T-helper 22 cell (primary cell): ENCODE data around the gene NHS.
"Not testable (repeated sequence)": the region's sequence is repeated elsewhere in the genome, so short reads cannot be mapped to it uniquely, and the experiment has no call there.

Experiments
- DNase-seq: peaks from one replicate; pipeline ENCODE4 v3.0.0-alpha.2; 2020; ENCODE audit warnings: low read depth

NHS gene

GRCh38 chrX:17405225-17405969, 30.4 kb downstream of the NHS start:
- DNase-seq, result no peak

- no peak for DNase-seq
Observed at GRCh38 chrX:17409566-17410290, 34.7 kb downstream of the NHS start.

GRCh38 chrX:17410651-17411050, 35.7 kb downstream of the NHS start:
- no peak for DNase-seq

- no peak for DNase-seq
Observed at GRCh38 chrX:17411205-17411604, 36.2 kb downstream of the NHS start.

- DNase-seq, result no peak
Observed at GRCh38 chrX:17412692-17413091, 37.7 kb downstream of the NHS start.

- no peak for DNase-seq
Observed at GRCh38 chrX:17413228-17413627, 38.2 kb downstream of the NHS start.

GRCh38 chrX:17414027-17414658, 39.1 kb downstream of the NHS start:
- no peak for DNase-seq

GRCh38 chrX:17414839-17415238, 39.8 kb downstream of the NHS start:
- no peak for DNase-seq

GRCh38 chrX:17415242-17415810, 40.3 kb downstream of the NHS start:
- DNase-seq, result no peak

GRCh38 chrX:17417372-17417771, 42.4 kb downstream of the NHS start:
- DNase-seq, result no peak

- no peak for DNase-seq
Observed at GRCh38 chrX:17425136-17425535, 50.1 kb downstream of the NHS start.

GRCh38 chrX:17425551-17425950, 50.6 kb downstream of the NHS start:
- no peak for DNase-seq

GRCh38 chrX:17431171-17431570, 56.2 kb downstream of the NHS start:
- no peak for DNase-seq

GRCh38 chrX:17432158-17432557, 57.2 kb downstream of the NHS start:
- no peak for DNase-seq

- DNase-seq, result no peak
Observed at GRCh38 chrX:17433965-17434364, 59.0 kb downstream of the NHS start.

- no peak for DNase-seq
Observed at GRCh38 chrX:17435476-17435875, 60.5 kb downstream of the NHS start.

- DNase-seq, result no peak
Observed at GRCh38 chrX:17438221-17438620, 63.2 kb downstream of the NHS start.

GRCh38 chrX:17440258-17440657, 65.3 kb downstream of the NHS start:
- no peak for DNase-seq

GRCh38 chrX:17440836-17441235, 65.8 kb downstream of the NHS start:
- DNase-seq, result no peak

GRCh38 chrX:17441965-17442364, 67.0 kb downstream of the NHS start:
- DNase-seq, result no peak

GRCh38 chrX:17442898-17443297, 67.9 kb downstream of the NHS start:
- DNase-seq, result no peak

GRCh38 chrX:17443556-17443955, 68.6 kb downstream of the NHS start:
- DNase-seq, result no peak

- not testable (repeated sequence) for DNase-seq
Observed at GRCh38 chrX:17446269-17446668, 71.3 kb downstream of the NHS start.
